NT2/D1 (cell line): ENCODE results near the gene CRYBB3.

Experiments used
- YY1 ChIP-seq: IDR thresholded peaks from 2 replicates; pipeline ENCODE4 v1.6.1; 2011; ENCODE audit not compliant: insufficient read length, insufficient read depth
- ZNF274 ChIP-seq: IDR thresholded peaks from 2 replicates; pipeline ENCODE4 v1.6.1; 2011; ENCODE audit warnings: mild to moderate bottlenecking, low read depth, low read length

- no peak for TF ChIP-seq YY1
- TF ChIP-seq ZNF274: no peak
These were observed 45.5 kb upstream of the CRYBB3 start for GRCh38 chr22:25153961-25154666.
